ENCODE data around the gene DYRK1B.

Gene DYRK1B

GRCh38 chr19:39824143-39825092 lies 9.5 kb downstream of the DYRK1B start:
- peak; percentile 33; the same call in 1 of the 2 replicates for TF ChIP-seq TAF1 (IDR thresholded peaks at IDR 0.05; ENCODE audit: borderline replicate concordance, insufficient read depth, low read length)
- peak; percentile 22; the same call in 1 of the 2 replicates for TF ChIP-seq SIN3A (IDR thresholded peaks at IDR 0.05; ENCODE audit: borderline replicate concordance, insufficient read depth, low read length)
- TF ChIP-seq REST (IDR thresholded peaks at IDR 0.05; ENCODE audit: insufficient read depth in 1 of 2, low read depth in 2 of 2, low read length in 2 of 2), result no peak
- TF ChIP-seq FOXP2 (optimal IDR thresholded peaks at IDR 0.05; ENCODE audit: borderline replicate concordance, extremely low read depth, extremely low read length, insufficient read depth), result no peak
- peak; percentile 71; the same call in 1 of the 2 replicates for TF ChIP-seq POLR2AphosphoS5 (IDR thresholded peaks at IDR 0.05; ENCODE audit: low read depth, low read length)

GRCh38 chr19:39823686-39824085 lies 10.3 kb downstream of the DYRK1B start:
- TF ChIP-seq FOXP2 (optimal IDR thresholded peaks at IDR 0.05; ENCODE audit: borderline replicate concordance, extremely low read depth, extremely low read length, insufficient read depth), result no peak
- no peak for TF ChIP-seq SIN3A (IDR thresholded peaks at IDR 0.05; ENCODE audit: borderline replicate concordance, insufficient read depth, low read length)
- TF ChIP-seq TAF1 (IDR thresholded peaks at IDR 0.05; ENCODE audit: borderline replicate concordance, insufficient read depth, low read length), result no peak

GRCh38 chr19:39820696-39821095 lies 13.3 kb downstream of the DYRK1B start:
- TF ChIP-seq FOXP2 (optimal IDR thresholded peaks at IDR 0.05; ENCODE audit: borderline replicate concordance, extremely low read depth, extremely low read length, insufficient read depth) (no peak), POLR2AphosphoS5 (IDR thresholded peaks at IDR 0.05; ENCODE audit: low read depth, low read length) (no peak), REST (IDR thresholded peaks at IDR 0.05; ENCODE audit: insufficient read depth in 1 of 2, low read depth in 2 of 2, low read length in 2 of 2) (no peak)

GRCh38 chr19:39819786-39820185 lies 14.2 kb downstream of the DYRK1B start:
- TF ChIP-seq TAF1 (IDR thresholded peaks at IDR 0.05; ENCODE audit: borderline replicate concordance, insufficient read depth, low read length), result no peak
- no peak for TF ChIP-seq REST (IDR thresholded peaks at IDR 0.05; ENCODE audit: insufficient read depth in 1 of 2, low read depth in 2 of 2, low read length in 2 of 2)
- TF ChIP-seq SIN3A (IDR thresholded peaks at IDR 0.05; ENCODE audit: borderline replicate concordance, insufficient read depth, low read length), result no peak
- no peak for TF ChIP-seq FOXP2 (optimal IDR thresholded peaks at IDR 0.05; ENCODE audit: borderline replicate concordance, extremely low read depth, extremely low read length, insufficient read depth)
- TF ChIP-seq POLR2AphosphoS5 (IDR thresholded peaks at IDR 0.05; ENCODE audit: low read depth, low read length), result no peak

- TF ChIP-seq FOXP2 (optimal IDR thresholded peaks at IDR 0.05; ENCODE audit: borderline replicate concordance, extremely low read depth, extremely low read length, insufficient read depth) (no peak), POLR2AphosphoS5 (IDR thresholded peaks at IDR 0.05; ENCODE audit: low read depth, low read length) (no peak), REST (IDR thresholded peaks at IDR 0.05; ENCODE audit: insufficient read depth in 1 of 2, low read depth in 2 of 2, low read length in 2 of 2) (no peak)
Observed at GRCh38 chr19:39818626-39819097, 15.3 kb downstream of the DYRK1B start.
